BJ (cell line): ENCODE measurements around the gene COPG1. TPM values are rescaled to one million over a fixed set of nuclear protein-coding genes. Genes with fewer than 3 reads are reported as not detected.
A peak's percentile ranks its signal among the peaks of the same experiment; 100 is the strongest.

Experiments used
- CTCF ChIA-PET: fragments of 350-600 bp; formaldehyde crosslinking; extraction: SDS; loops from one replicate; lab custom pipeline; 2021; ENCODE audit warnings: antibody characterized with exemption, inconsistent platforms; lab: Yijun Ruan, JAX
- POLR2A ChIA-PET: fragments of 300-600 bp; sonication (Branson Sonifier 250); formaldehyde crosslinking; extraction: SDS; loops from one replicate; lab custom pipeline; 2021; ENCODE audit warnings: antibody characterized with exemption; lab: Charles Lee
- DNase-seq: peaks from one replicate; pipeline ENCODE4 v3.0.0-alpha.2; 2011; ENCODE audit warnings: low read depth
- H3K27me3 ChIP-seq: 2 replicates; pipeline ENCODE4 v1.6.0; 2011; ENCODE audit warnings: low read length; ENCODE audit not compliant: control insufficient read depth, insufficient read depth
- H3K36me3 ChIP-seq: 2 replicates; pipeline ENCODE4 v1.5.1; 2011; ENCODE audit warnings: low read length; ENCODE audit not compliant: control insufficient read depth, insufficient read depth
- H3K4me3 ChIP-seq: 2 replicates; pipeline ENCODE4 v1.5.1; 2011; ENCODE audit warnings: low read depth, mild to moderate bottlenecking, control low read depth, low read length
- polyA plus RNA-seq: library from polyadenylated mRNA; depleted of rRNA; stranded (reverse); fragments of >200 nt; gene quantifications from 2 replicates; pipeline ENCODE4 v1.2.3, GENCODE V29; 2011
- TF ChIP-seq, protein P1 (sequence below): IDR thresholded peaks from 2 replicates; pipeline ENCODE4 v1.5.1; 2011; ENCODE audit warnings: low read depth, mild to moderate bottlenecking, control low read depth, inconsistent platforms, low read length, moderate library complexity; ENCODE audit not compliant: insufficient read depth

COPG1 gene
- polyA plus RNA-seq, 1 experiment: 220 TPM

DNA sequence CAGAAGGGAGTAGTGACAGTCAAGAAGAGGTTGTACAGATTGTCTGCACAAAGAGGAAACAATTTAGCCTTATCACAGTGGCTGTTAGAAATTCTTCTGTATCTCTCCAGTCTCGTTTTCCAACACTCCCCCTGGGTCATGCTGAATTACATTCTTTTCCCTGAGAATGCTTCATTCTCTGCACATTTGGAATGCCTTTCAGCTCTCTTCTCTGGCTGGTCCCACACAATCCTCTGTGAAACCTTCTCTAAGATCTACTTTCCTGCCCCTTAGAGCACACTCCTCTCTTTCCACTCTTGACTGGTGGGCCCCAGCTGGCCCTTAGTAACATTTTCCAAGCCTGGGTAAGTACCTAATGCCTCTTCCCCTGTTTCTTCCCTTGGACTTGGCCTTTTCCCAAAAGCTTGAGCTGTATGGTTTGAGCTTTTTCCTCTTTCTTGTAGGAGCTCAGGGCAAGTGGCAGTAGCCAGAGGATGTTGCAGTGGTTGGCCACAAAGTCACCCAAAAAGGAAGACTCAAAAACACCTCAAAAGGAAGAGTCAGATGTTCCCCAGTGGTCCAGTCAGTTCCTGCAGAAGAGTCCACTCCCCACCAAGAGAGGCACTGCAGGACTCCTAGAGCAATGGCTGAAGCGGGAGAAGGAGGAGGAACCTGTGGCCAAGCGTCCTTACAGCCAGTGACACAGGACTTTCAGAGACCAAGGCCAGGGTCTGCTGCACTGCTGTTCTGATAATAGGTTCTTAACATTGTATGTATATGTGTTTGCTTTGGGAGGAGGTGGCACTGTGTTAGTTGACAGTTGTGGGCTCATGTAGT is 54.9 kb downstream of the COPG1 start:
- ChIA-PET POLR2A (interaction anchor here (0.7 kb wide), 1 partner anchor 12 kb away, joined by 3 read pairs; a partner anchor contains a TSS), CTCF (interaction anchor here (1.7 kb wide), 1 partner anchor 12 kb away, joined by 7 read pairs; a partner anchor contains a TSS)
- Histone ChIP-seq H3K36me3 (peaks cover 3% of the 10 kb centered on the region; the same call in 1 of the 2 replicates), H3K4me3 (no peak overlapping the region), H3K27me3 (no peaks in the 10 kb centered on the region)
- DNase-seq: no peak
- TF ChIP-seq, protein P1, sequence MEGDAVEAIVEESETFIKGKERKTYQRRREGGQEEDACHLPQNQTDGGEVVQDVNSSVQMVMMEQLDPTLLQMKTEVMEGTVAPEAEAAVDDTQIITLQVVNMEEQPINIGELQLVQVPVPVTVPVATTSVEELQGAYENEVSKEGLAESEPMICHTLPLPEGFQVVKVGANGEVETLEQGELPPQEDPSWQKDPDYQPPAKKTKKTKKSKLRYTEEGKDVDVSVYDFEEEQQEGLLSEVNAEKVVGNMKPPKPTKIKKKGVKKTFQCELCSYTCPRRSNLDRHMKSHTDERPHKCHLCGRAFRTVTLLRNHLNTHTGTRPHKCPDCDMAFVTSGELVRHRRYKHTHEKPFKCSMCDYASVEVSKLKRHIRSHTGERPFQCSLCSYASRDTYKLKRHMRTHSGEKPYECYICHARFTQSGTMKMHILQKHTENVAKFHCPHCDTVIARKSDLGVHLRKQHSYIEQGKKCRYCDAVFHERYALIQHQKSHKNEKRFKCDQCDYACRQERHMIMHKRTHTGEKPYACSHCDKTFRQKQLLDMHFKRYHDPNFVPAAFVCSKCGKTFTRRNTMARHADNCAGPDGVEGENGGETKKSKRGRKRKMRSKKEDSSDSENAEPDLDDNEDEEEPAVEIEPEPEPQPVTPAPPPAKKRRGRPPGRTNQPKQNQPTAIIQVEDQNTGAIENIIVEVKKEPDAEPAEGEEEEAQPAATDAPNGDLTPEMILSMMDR: no peak

GRCh38 chr3:129304962-129305222 is 55.5 kb downstream of the COPG1 start:
- peaks cover 3% of the 10 kb centered on the region; the same call in 1 of the 2 replicates for H3K36me3 ChIP-seq
- H3K27me3 ChIP-seq: no peaks in the 10 kb centered on the region
- no peak for DNase-seq
- ChIA-PET POLR2A (interaction anchor here (0.7 kb wide), 1 partner anchor 11 kb away, joined by 3 read pairs; a partner anchor contains a TSS), CTCF (interaction anchor here (0.8 to 1.7 kb wide), 2 partner anchors 9 to 11 kb away, joined by 3 to 7 read pairs; a partner anchor contains a TSS)
- TF ChIP-seq, protein P1: no peak
- H3K4me3 ChIP-seq: no peak overlapping the region

- POLR2A ChIA-PET: no interaction called here
- TF ChIP-seq, protein P1: 0 out of 2 replicates have a peak, but pooled peaks have one; percentile 8
Observed at GRCh38 chr3:129305592-129306091, 56.2 kb downstream of the COPG1 start.

GRCh38 chr3:129308636-129309035 is 59.2 kb downstream of the COPG1 start:
- Histone ChIP-seq H3K4me3 (no peak overlapping the region), H3K27me3 (no peaks in the 10 kb centered on the region), H3K36me3 (0 out of 2 replicates have a peak, but pooled peaks cover 2% of the 10 kb centered on the region)
- TF ChIP-seq, protein P1: no peak
- ChIA-PET CTCF (no interaction called here), POLR2A (no interaction called here)
- no peak for DNase-seq

More at GRCh38 chr3:129305592-129306091, 56.2 kb downstream of the COPG1 start:
- no peaks in the 10 kb centered on the region for H3K27me3 ChIP-seq
- DNase-seq: peak; percentile 80
- peaks cover 3% of the 10 kb centered on the region; the same call in 1 of the 2 replicates for H3K36me3 ChIP-seq
- peak overlapping the region; percentile 7; the same call in 1 of the 2 replicates for H3K4me3 ChIP-seq
- CTCF ChIA-PET: interaction anchor here (0.8 to 1.7 kb wide), 2 partner anchors 9 to 11 kb away, joined by 3 to 7 read pairs; a partner anchor contains a TSS

- H3K36me3 ChIP-seq: no peaks in the 10 kb centered on the region
- no peaks in the 10 kb centered on the region for H3K27me3 ChIP-seq
- no peak for DNase-seq
- TF ChIP-seq, protein P1: no peak
- CTCF ChIA-PET: no interaction called here
- no peak overlapping the region for H3K4me3 ChIP-seq
- POLR2A ChIA-PET: no interaction called here
Observed at GRCh38 chr3:129310111-129311011, 61.0 kb downstream of the COPG1 start.
